H4 (cell line): ENCODE results near the gene ZNF354C. TPM values are rescaled to one million over a fixed set of nuclear protein-coding genes. Genes with fewer than 3 reads are reported as not detected.

Source experiments
- DNase-seq: peaks from one replicate; pipeline ENCODE4 v3.0.0-alpha.2; 2015; ENCODE audit warnings: low spot score
- total RNA-seq: library from RNA; depleted of rRNA; stranded (reverse); fragments of >200 nt; shearing (Covaris generic); gene quantifications from 2 replicates; pipeline ENCODE4 v1.2.3, GENCODE V29; 2014; rRNA removed

The ZNF354C gene
- total RNA-seq, 1 experiment from 2014 or later: not detected

- no peak for DNase-seq
Measured at GRCh38 chr5:179127136-179128040, 67.2 kb downstream of the ZNF354C start.

DNA sequence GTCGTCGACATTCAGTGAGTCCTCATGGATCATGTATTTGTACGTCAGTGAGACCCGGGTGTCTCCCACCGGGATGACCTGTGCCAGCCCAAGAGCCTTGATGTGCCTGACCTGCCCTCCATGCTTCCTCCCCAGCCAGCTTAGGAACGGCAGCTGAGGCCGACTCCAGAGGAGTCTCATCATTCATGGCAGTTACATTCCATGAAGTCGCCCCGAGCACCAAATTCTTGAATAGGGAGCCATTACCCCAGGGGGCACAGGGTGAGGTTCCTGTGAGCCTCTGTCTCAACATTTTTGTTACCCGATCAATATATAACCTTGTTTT lies 67.8 kb downstream of the ZNF354C start:
- DNase-seq: no peak

- no peak for DNase-seq
Measured at GRCh38 chr5:179128976-179129375, 68.8 kb downstream of the ZNF354C start.

- no peak for DNase-seq
Measured at GRCh38 chr5:179129607-179130071, 69.5 kb downstream of the ZNF354C start.

- no peak for DNase-seq
Measured at GRCh38 chr5:179130101-179130681, 70.0 kb downstream of the ZNF354C start.

- DNase-seq: no peak
Measured at GRCh38 chr5:179131321-179131835, 71.2 kb downstream of the ZNF354C start.

DNA sequence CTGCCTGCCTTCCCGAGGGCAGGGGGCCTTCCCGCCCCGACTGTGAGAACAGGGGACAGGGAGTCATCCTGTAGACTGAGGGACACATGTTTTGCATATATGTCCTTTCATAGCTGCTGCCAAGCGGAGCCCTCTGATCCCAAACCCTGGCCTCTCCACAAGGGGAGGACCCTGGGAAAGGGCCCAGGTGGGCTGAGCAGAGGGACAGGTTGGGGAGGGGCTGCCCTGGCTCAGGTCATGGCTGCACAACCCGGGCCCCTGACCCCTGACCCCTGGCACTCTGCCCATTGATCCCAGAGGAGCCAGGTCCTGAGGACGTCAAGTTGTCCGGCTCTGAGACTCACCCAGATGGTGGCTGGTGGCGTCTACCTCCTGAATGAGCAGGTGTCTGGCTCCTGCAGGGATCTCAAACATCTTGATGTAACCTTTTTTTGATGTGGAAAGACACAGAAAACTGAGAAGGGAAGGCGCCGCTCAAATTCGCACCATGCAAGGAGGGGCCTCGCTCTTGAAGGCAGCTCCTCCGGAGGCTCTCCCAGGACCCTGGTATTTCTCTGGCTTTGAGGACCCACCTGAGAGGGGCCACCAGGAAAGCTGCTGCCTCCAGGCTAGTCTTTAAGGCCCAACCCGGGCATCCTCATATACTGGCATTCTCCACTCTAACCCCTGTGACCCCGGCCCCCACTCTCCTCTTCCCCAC lies 71.9 kb downstream of the ZNF354C start:
- DNase-seq: no peak

DNA sequence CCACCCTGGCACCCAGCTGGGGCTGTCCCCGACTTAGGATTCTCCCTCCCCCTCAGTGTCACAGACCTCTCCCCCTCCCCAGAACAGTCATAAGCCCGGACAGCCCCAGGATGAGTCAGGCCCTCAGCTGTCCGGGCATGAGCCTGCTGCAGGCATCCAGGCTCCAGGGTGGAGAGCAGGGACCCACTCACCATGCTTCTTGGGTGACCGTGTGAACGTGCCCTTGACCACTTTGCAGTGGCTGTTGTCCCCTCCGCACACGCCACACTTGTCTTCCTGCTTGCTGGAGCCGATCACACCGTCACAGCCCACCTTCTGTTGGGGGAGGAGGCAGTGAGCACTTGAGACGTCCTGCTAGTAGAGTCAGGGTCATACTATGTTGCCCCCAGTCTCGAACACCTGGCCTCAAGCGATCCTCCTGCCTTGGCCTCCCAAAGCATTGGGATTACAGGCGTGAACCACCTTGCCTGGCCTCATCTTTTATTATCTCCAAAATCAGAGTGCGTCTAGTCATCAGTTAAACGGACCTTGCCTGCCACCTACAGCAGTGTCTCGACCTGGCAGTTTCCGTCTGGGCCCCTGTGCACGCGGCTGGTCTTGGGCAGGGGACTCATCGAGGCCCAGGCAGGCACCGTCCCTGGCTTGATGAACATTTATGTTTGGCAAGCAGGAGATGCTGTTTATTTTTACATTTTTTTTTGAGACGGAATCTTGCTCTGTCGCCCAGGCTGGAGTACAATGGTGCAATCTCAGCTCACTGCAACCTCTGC lies 72.6 kb downstream of the ZNF354C start:
- DNase-seq: no peak

Other genes with a start within 250 kb of the ZNF354C start
- gene ZNF354B, start 200.4 kb upstream of the ZNF354C start, total RNA-seq: 4.8 and 7.8 TPM in 2 replicates
- gene ZFP2, start 164.5 kb upstream of the ZNF354C start, total RNA-seq: not detected in 2 replicates
- gene ZNF454, start 119.2 kb upstream of the ZNF354C start, total RNA-seq: 0.72 TPM in 1 of 2 replicates, not detected in the other
- not detected in 2 replicates for gene GRM6, start 65.1 kb upstream of the ZNF354C start, total RNA-seq
- 0.76 and 1.4 TPM in 2 replicates for gene ZNF879, start 36.6 kb upstream of the ZNF354C start, total RNA-seq